Measurements from ENCODE around the gene PRKCG. TPM values are rescaled to one million over a fixed set of nuclear protein-coding genes. Genes with fewer than 3 reads are reported as not detected.

The PRKCG gene
- total RNA-seq, 1 experiment from 2014 or later = 2.8 TPM

DNA sequence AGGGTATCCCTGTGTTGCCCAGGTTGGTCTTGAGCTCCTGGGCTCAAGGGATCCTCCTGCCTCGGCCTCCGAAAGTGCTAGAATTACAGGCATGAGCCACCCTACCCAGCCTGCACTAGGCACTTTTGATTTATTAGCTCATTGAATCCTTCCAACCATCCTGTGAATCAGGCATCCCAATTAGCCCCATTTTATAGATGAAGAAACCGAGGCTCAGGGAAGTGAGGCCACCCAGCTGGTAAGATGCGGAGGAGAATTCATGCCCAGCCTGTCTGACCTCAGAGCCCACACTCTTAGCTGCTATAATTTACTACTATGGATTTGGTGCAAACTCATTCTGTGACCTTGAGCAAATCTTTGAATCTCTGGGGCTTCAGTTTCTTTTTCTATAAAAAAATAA is 62.9 kb downstream of the PRKCG start (continued):
- TF ChIP-seq, protein P1, sequence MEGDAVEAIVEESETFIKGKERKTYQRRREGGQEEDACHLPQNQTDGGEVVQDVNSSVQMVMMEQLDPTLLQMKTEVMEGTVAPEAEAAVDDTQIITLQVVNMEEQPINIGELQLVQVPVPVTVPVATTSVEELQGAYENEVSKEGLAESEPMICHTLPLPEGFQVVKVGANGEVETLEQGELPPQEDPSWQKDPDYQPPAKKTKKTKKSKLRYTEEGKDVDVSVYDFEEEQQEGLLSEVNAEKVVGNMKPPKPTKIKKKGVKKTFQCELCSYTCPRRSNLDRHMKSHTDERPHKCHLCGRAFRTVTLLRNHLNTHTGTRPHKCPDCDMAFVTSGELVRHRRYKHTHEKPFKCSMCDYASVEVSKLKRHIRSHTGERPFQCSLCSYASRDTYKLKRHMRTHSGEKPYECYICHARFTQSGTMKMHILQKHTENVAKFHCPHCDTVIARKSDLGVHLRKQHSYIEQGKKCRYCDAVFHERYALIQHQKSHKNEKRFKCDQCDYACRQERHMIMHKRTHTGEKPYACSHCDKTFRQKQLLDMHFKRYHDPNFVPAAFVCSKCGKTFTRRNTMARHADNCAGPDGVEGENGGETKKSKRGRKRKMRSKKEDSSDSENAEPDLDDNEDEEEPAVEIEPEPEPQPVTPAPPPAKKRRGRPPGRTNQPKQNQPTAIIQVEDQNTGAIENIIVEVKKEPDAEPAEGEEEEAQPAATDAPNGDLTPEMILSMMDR (IDR thresholded peaks at IDR 0.05 in 2 of 3, conservative IDR thresholded peaks at IDR 0.05 in 1 of 3; ENCODE audit: borderline replicate concordance in 1 of 3, insufficient read depth in 1 of 3, low read depth in 2 of 3, low read length in 2 of 3) = no peak
- TF ChIP-seq CEBPB (IDR thresholded peaks at IDR 0.05; ENCODE audit: low read depth) (no peak), FOSL1 (IDR thresholded peaks at IDR 0.05; ENCODE audit: low read depth) (no peak), POLR2AphosphoS5 (IDR thresholded peaks at IDR 0.05; ENCODE audit: low read depth, low read length) (no peak), SRF (IDR thresholded peaks at IDR 0.05; ENCODE audit: low read depth) (no peak), ZNF274 (IDR thresholded peaks at IDR 0.05; ENCODE audit: low read depth, low read length) (no peak), EZH2 (IDR thresholded peaks at IDR 0.05) (no peak)
- TF ChIP-seq, protein P2, sequence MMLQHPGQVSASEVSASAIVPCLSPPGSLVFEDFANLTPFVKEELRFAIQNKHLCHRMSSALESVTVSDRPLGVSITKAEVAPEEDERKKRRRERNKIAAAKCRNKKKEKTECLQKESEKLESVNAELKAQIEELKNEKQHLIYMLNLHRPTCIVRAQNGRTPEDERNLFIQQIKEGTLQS (IDR thresholded peaks at IDR 0.05) = no peak
- TF ChIP-seq, protein P3, sequence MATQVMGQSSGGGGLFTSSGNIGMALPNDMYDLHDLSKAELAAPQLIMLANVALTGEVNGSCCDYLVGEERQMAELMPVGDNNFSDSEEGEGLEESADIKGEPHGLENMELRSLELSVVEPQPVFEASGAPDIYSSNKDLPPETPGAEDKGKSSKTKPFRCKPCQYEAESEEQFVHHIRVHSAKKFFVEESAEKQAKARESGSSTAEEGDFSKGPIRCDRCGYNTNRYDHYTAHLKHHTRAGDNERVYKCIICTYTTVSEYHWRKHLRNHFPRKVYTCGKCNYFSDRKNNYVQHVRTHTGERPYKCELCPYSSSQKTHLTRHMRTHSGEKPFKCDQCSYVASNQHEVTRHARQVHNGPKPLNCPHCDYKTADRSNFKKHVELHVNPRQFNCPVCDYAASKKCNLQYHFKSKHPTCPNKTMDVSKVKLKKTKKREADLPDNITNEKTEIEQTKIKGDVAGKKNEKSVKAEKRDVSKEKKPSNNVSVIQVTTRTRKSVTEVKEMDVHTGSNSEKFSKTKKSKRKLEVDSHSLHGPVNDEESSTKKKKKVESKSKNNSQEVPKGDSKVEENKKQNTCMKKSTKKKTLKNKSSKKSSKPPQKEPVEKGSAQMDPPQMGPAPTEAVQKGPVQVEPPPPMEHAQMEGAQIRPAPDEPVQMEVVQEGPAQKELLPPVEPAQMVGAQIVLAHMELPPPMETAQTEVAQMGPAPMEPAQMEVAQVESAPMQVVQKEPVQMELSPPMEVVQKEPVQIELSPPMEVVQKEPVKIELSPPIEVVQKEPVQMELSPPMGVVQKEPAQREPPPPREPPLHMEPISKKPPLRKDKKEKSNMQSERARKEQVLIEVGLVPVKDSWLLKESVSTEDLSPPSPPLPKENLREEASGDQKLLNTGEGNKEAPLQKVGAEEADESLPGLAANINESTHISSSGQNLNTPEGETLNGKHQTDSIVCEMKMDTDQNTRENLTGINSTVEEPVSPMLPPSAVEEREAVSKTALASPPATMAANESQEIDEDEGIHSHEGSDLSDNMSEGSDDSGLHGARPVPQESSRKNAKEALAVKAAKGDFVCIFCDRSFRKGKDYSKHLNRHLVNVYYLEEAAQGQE (IDR thresholded peaks at IDR 0.05; ENCODE audit: low read depth) = no peak
